A549 (cell line): Measurements from ENCODE around the gene GREB1. TPM values are rescaled to one million over a fixed set of nuclear protein-coding genes. Genes with fewer than 3 reads are reported as not detected.

Experiments
- ATAC-seq, 2 experiments: fragments of 200-7000 bp in 1 of 2; fragments of >200 bp in 1 of 2; cut with Nextera tagmentation in 1 of 2; cut with Tn5 transposase in 1 of 2; 3 replicates each; pipeline versions ENCODE4 v1.8.0 to v1.9.1; 2018 to 2020; ENCODE audit warnings: mild to moderate bottlenecking in 1 of 2, moderate library complexity in 1 of 2
- CTCF ChIA-PET: fragments of 300-600 bp; sonication (Branson Sonifier 250); formaldehyde crosslinking; extraction: SDS; loops from one replicate; lab custom pipeline; 2021; ENCODE audit warnings: antibody characterized with exemption, inconsistent platforms; lab: Yijun Ruan, JAX
- POLR2A ChIA-PET: fragments of 350-600 bp; formaldehyde crosslinking; extraction: SDS; loops from one replicate; lab custom pipeline; 2021; ENCODE audit warnings: antibody characterized with exemption, inconsistent platforms; lab: Yijun Ruan, JAX
- DNase-seq, 2 experiments: peaks; one replicate each; pipeline versions ENCODE4 v3.0.0 to v3.0.0-alpha.2; 2011 to 2016; ENCODE audit warnings: low read depth in 1 of 2, low spot score in 1 of 2
- FAIRE-seq: peaks from 2 replicates; lab custom pipeline; 2011; peaks lifted over from hg19 to GRCh38; lab: Jason Lieb, UNC
- H3K27ac ChIP-seq, 2 experiments: fragments of >200 bp; sonication (Bioruptor Twin); formaldehyde crosslinking; 3 replicates each; pipeline ENCODE4 v1.5.1; 2016 to 2017
- H3K4me1 ChIP-seq: fragments of >200 bp; sonication (Bioruptor Twin); formaldehyde crosslinking; 3 replicates; pipeline ENCODE4 v1.6.1; 2016
- H3K4me2 ChIP-seq: fragments of >200 bp; sonication (Bioruptor Twin); formaldehyde crosslinking; 3 replicates; pipeline ENCODE4 v1.6.1; 2016
- H3K4me3 ChIP-seq: fragments of >200 bp; sonication (Bioruptor Twin); formaldehyde crosslinking; 3 replicates; pipeline ENCODE4 v1.5.1; 2016
- H3K9me3 ChIP-seq: fragments of >200 bp; sonication (Bioruptor Twin); formaldehyde crosslinking; 3 replicates; pipeline ENCODE4 v1.6.1; 2016
- ATOH8 ChIP-seq: fragments of 250-450 bp; sonication (Bioruptor Pico); IDR thresholded peaks from 2 replicates; pipeline ENCODE4 v1.5.0; 2020; ENCODE audit warnings: low read depth, mild to moderate bottlenecking, moderate library complexity
- CBX2 ChIP-seq: fragments of 200-600 bp; sonication (generic); IDR thresholded peaks from 2 replicates; pipeline ENCODE4 v1.6.1; 2016; ENCODE audit warnings: low read depth, mild to moderate bottlenecking, borderline replicate concordance
- CBX8 ChIP-seq: fragments of 200-600 bp; sonication (generic); IDR thresholded peaks from 2 replicates; pipeline ENCODE4 v1.6.1; 2016
- CEBPB ChIP-seq, 2 experiments: fragments of >200 bp in 1 of 2; sonication (Bioruptor Twin) in 1 of 2; formaldehyde crosslinking in 1 of 2; IDR thresholded peaks; 2 replicates each; pipeline ENCODE4 v1.6.1; 2012 to 2016
- CHD4 ChIP-seq: fragments of 200-600 bp; sonication (generic); IDR thresholded peaks from 2 replicates; pipeline ENCODE4 v1.6.1; 2016; ENCODE audit warnings: antibody characterized with exemption, mild to moderate bottlenecking, borderline replicate concordance
- CTCF ChIP-seq: fragments of >200 bp; sonication (Bioruptor Twin); formaldehyde crosslinking; IDR thresholded peaks from 3 replicates; pipeline ENCODE4 v1.5.1; 2016
- E2F6 ChIP-seq: IDR thresholded peaks from 2 replicates; pipeline ENCODE4 v1.6.1; 2012; ENCODE audit warnings: low read depth, borderline replicate concordance
- EP300 ChIP-seq, 2 experiments: fragments of >200 bp; sonication (Bioruptor Twin); formaldehyde crosslinking; IDR thresholded peaks; 2 replicates in 1 of 2; 3 replicates in 1 of 2; pipeline ENCODE4 v1.6.1; 2016 to 2017
- FOSL2 ChIP-seq, 2 experiments: fragments of 450-650 bp in 1 of 2; fragments of >200 bp in 1 of 2; sonication (Bioruptor Twin) in 1 of 2; formaldehyde crosslinking; IDR thresholded peaks; 2 replicates each; pipeline versions ENCODE4 v1.5.0 to v1.6.1; 2016 to 2020; ENCODE audit warnings: mild to moderate bottlenecking in 1 of 2, moderate library complexity in 1 of 2
- HOXB5 ChIP-seq: fragments of 250-450 bp; sonication (Bioruptor Pico); IDR thresholded peaks from 2 replicates; pipeline ENCODE4 v1.5.0; 2020; ENCODE audit warnings: mild to moderate bottlenecking, moderate library complexity
- JUNB ChIP-seq: fragments of >200 bp; sonication (Bioruptor Twin); formaldehyde crosslinking; IDR thresholded peaks from 2 replicates; pipeline ENCODE4 v1.6.1; 2016
- MAFK ChIP-seq: fragments of 450-650 bp; IDR thresholded peaks from 2 replicates; pipeline ENCODE4 v1.6.1; 2014; ENCODE audit not compliant: partially characterized antibody
- MAX ChIP-seq: IDR thresholded peaks from 2 replicates; pipeline ENCODE4 v1.6.1; 2012
- PBX3 ChIP-seq: IDR thresholded peaks from 2 replicates; pipeline ENCODE4 v1.6.1; 2012
- RAD21 ChIP-seq, 2 experiments: fragments of >200 bp in 1 of 2; sonication (Bioruptor Twin) in 1 of 2; formaldehyde crosslinking in 1 of 2; IDR thresholded peaks in 1 of 2; conservative IDR thresholded peaks in 1 of 2; 2 replicates in 1 of 2; 3 replicates in 1 of 2; pipeline ENCODE4 v1.6.1; 2012 to 2018; ENCODE audit warnings: inconsistent platforms in 1 of 2
- RARB ChIP-seq: fragments of 250-450 bp; sonication (Bioruptor Pico); IDR thresholded peaks from 2 replicates; pipeline ENCODE4 v1.8.0; 2021; ENCODE audit warnings: mild to moderate bottlenecking, moderate library complexity
- RCOR1 ChIP-seq: fragments of 150-350 bp; IDR thresholded peaks from 2 replicates; pipeline ENCODE4 v1.6.1; 2014; ENCODE audit warnings: antibody characterized with exemption, low read length, low read depth
- RFX5 ChIP-seq: fragments of 450-650 bp; IDR thresholded peaks from 2 replicates; pipeline ENCODE4 v1.7.1; 2014; ENCODE audit warnings: antibody characterized with exemption, mild to moderate bottlenecking, moderate library complexity
- SMC3 ChIP-seq: fragments of >200 bp; sonication (Bioruptor Twin); formaldehyde crosslinking; IDR thresholded peaks from 3 replicates; pipeline ENCODE4 v1.6.1; 2018; ENCODE audit warnings: inconsistent platforms
- SREBF2 ChIP-seq: fragments of 450-650 bp; IDR thresholded peaks from 2 replicates; pipeline ENCODE4 v1.6.1; 2014; ENCODE audit warnings: mild to moderate bottlenecking, moderate library complexity
- WGBS: methylation state at CpG from one replicate; pipeline ENCODE4 v1.1.6; 2017; ENCODE audit errors: missing lambda C conversion rate; 5-methylcytosine and 5-hydroxymethylcytosine counted together
- polyA plus RNA-seq, 4 experiments: library from polyadenylated mRNA; depleted of rRNA in 3 of 4; stranded (reverse); fragments of >200 nt; fragmentation: RNase III in 1 of 4; extraction: RNeasy Plus Mini Kit Qiagen cat#74134 plus additional on column Dnase treatment in 1 of 4; gene quantifications; 2 replicates in 3 of 4; 3 replicates in 1 of 4; pipeline ENCODE4 v1.2.3, GENCODE V29; 2011 to 2017

GREB1 gene
- polyA plus RNA-seq, 2 of the 4 experiments (the other 2 are of a cell fraction) = 1.1 to 1.3 TPM

GRCh38 chr2:11687736-11688135 is 153.9 kb downstream of the GREB1 start:
- no peak for FAIRE-seq
- no peak overlapping the region for H3K4me3 ChIP-seq
- no peak for TF ChIP-seq RARB (CRISPR knock-in tag)
- TF ChIP-seq CBX8 = no peak
- no peak for TF ChIP-seq SREBF2
- no peak for TF ChIP-seq MAX
- no peak for TF ChIP-seq RAD21 (conservative IDR thresholded peaks at IDR 0.05 in 1 of 2, IDR thresholded peaks at IDR 0.05 in 1 of 2)
- no peak for TF ChIP-seq RFX5
- TF ChIP-seq CBX2 = no peak
- TF ChIP-seq RCOR1 = no peak
- no peak for TF ChIP-seq ATOH8 (CRISPR knock-in tag)
- no peak for TF ChIP-seq PBX3
- no peak for TF ChIP-seq HOXB5 (CRISPR knock-in tag)
- TF ChIP-seq JUNB = no peak
- TF ChIP-seq E2F6 = no peak
- TF ChIP-seq, all 56 proteins: peak for 0
- peak overlapping the region; percentile 73 for H3K4me2 ChIP-seq
- H3K9me3 ChIP-seq = no peaks in the 10 kb centered on the region
- ChIA-PET CTCF (interaction anchor here (0.6 to 35.7 kb wide), 39 partner anchors 10 to 302 kb away, joined by 3 to 700 read pairs (median 4); partner anchors contain the start of genes E2F6 and LPIN1), POLR2A (interaction anchor here (0.8 to 1.0 kb wide), 2 partner anchors 92 to 621 kb away, joined by 3 to 4 read pairs; no protein-coding TSS in a partner anchor)
- peaks cover 9% of the 10 kb centered on the region; the same call in 1 of the 3 replicates for H3K4me1 ChIP-seq
- 85% methylated on average over 8 of the region's 9 CpGs for WGBS
- H3K27ac ChIP-seq = peak overlapping the region in 1 of 2 experiments; percentile 55; a peak in 2 of 6 replicates
- ATAC-seq (peak in 1 of 2 experiments; percentile 5; a peak in 3 of 6 replicates), DNase-seq (no peak)

- peak overlapping the region; percentile 13; the same call in 2 of the 3 replicates for H3K4me3 ChIP-seq
- 10% methylated on average over 23 of the region's 23 CpGs for WGBS
- ChIA-PET CTCF (interaction anchor here (0.6 to 35.7 kb wide), 44 partner anchors 9 to 556 kb away, joined by 3 to 700 read pairs (median 4); partner anchors contain the start of genes E2F6 and LPIN1), POLR2A (interaction anchor here (0.8 to 1.0 kb wide), 2 partner anchors 91 to 620 kb away, joined by 3 to 4 read pairs; no protein-coding TSS in a partner anchor)
- peak overlapping the region; percentile 15 to 55; a peak in 4 of 6 replicates for H3K27ac ChIP-seq
- H3K4me1 ChIP-seq = peaks cover 9% of the 10 kb centered on the region; the same call in 1 of the 3 replicates
- DNase-seq (peak; percentile 79 to 93), ATAC-seq (peak; percentile 77 to 94), FAIRE-seq (no peak)
- H3K4me2 ChIP-seq = peak overlapping the region; percentile 73
- TF ChIP-seq CEBPB (IDR thresholded peaks at IDR 0.05) = 0 out of 4 replicates have a peak, but pooled peaks of 1 of the 2 experiments have one; percentile 16
- TF ChIP-seq SMC3 = peak; percentile 79
- TF ChIP-seq EP300 (IDR thresholded peaks at IDR 0.05) = 0 out of 5 replicates have a peak, but pooled peaks of 1 of the 2 experiments have one; percentile 11
- no peak for TF ChIP-seq FOSL2 (IDR thresholded peaks at IDR 0.05)
- no peak for TF ChIP-seq FOSL2 (CRISPR knock-in tag; IDR thresholded peaks at IDR 0.05)
- TF ChIP-seq RAD21 (conservative IDR thresholded peaks at IDR 0.05 in 1 of 2, IDR thresholded peaks at IDR 0.05 in 1 of 2) = peak; percentile 79 to 90
- TF ChIP-seq CTCF = peak; percentile 96
- TF ChIP-seq MAX = peak; percentile 53
- TF ChIP-seq MAFK = peak; percentile 22
- no peak for TF ChIP-seq CHD4
- H3K9me3 ChIP-seq = no peaks in the 10 kb centered on the region
These were observed 154.6 kb downstream of the GREB1 start for GRCh38 chr2:11688222-11689069.
